HL-60 (cell line): Measurements from ENCODE around the gene USP3.

Experiments used
- GABPA ChIP-seq: IDR thresholded peaks from 2 replicates; pipeline ENCODE4 v1.6.1; 2012; ENCODE audit warnings: low read depth
- POLR2AphosphoS5 ChIP-seq: IDR thresholded peaks from 2 replicates; pipeline ENCODE4 v1.6.1; 2012; ENCODE audit warnings: low read depth
- SPI1 ChIP-seq: IDR thresholded peaks from 2 replicates; pipeline ENCODE4 v1.6.1; 2012; ENCODE audit warnings: low read depth, mild to moderate bottlenecking, borderline replicate concordance
- TF ChIP-seq, protein P1 (sequence below): IDR thresholded peaks from one replicate; pipeline ENCODE4 v1.5.1; 2011; ENCODE audit warnings: low read length, control low read depth, inconsistent platforms; ENCODE audit not compliant: insufficient read depth
- TF ChIP-seq, protein P2 (sequence below): IDR thresholded peaks from 2 replicates; pipeline ENCODE4 v1.6.1; 2012; ENCODE audit warnings: low read depth; ENCODE audit not compliant: insufficient replicate concordance

DNA sequence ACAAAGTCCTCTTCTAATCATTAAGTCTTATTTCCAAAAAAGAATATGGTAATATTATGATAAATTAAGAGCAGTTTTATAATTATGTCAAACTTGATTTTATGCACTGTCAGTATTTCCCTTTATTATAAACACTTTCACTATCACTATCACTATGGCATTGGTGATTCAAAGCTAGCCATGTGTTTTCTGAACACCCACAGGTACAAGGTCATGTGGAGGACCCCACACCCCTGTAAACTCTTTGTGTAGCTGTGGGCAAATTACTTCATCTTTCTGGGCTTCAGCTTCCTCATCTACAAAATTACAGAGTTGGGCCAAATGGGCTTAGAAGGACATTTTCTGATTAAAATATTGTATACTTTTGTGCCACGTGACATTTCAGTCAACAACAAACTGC, 134.4 kb downstream of the USP3 start:
- TF ChIP-seq, protein P1, sequence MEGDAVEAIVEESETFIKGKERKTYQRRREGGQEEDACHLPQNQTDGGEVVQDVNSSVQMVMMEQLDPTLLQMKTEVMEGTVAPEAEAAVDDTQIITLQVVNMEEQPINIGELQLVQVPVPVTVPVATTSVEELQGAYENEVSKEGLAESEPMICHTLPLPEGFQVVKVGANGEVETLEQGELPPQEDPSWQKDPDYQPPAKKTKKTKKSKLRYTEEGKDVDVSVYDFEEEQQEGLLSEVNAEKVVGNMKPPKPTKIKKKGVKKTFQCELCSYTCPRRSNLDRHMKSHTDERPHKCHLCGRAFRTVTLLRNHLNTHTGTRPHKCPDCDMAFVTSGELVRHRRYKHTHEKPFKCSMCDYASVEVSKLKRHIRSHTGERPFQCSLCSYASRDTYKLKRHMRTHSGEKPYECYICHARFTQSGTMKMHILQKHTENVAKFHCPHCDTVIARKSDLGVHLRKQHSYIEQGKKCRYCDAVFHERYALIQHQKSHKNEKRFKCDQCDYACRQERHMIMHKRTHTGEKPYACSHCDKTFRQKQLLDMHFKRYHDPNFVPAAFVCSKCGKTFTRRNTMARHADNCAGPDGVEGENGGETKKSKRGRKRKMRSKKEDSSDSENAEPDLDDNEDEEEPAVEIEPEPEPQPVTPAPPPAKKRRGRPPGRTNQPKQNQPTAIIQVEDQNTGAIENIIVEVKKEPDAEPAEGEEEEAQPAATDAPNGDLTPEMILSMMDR, result no peak
- no peak for TF ChIP-seq POLR2AphosphoS5
- TF ChIP-seq, protein P2, sequence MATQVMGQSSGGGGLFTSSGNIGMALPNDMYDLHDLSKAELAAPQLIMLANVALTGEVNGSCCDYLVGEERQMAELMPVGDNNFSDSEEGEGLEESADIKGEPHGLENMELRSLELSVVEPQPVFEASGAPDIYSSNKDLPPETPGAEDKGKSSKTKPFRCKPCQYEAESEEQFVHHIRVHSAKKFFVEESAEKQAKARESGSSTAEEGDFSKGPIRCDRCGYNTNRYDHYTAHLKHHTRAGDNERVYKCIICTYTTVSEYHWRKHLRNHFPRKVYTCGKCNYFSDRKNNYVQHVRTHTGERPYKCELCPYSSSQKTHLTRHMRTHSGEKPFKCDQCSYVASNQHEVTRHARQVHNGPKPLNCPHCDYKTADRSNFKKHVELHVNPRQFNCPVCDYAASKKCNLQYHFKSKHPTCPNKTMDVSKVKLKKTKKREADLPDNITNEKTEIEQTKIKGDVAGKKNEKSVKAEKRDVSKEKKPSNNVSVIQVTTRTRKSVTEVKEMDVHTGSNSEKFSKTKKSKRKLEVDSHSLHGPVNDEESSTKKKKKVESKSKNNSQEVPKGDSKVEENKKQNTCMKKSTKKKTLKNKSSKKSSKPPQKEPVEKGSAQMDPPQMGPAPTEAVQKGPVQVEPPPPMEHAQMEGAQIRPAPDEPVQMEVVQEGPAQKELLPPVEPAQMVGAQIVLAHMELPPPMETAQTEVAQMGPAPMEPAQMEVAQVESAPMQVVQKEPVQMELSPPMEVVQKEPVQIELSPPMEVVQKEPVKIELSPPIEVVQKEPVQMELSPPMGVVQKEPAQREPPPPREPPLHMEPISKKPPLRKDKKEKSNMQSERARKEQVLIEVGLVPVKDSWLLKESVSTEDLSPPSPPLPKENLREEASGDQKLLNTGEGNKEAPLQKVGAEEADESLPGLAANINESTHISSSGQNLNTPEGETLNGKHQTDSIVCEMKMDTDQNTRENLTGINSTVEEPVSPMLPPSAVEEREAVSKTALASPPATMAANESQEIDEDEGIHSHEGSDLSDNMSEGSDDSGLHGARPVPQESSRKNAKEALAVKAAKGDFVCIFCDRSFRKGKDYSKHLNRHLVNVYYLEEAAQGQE, result no peak
- no peak for TF ChIP-seq SPI1
- no peak for TF ChIP-seq GABPA
